NK-92 treated with Interleukin-12 subunit alpha and Interleukin-12 subunit beta, amount 100 ng/mL, for 24 hours (cell line): Measurements from ENCODE around the gene MEGF10.
"Not testable (repeated sequence)": the region's sequence is repeated elsewhere in the genome, so short reads cannot be mapped to it uniquely, and the experiment has no call there.

ENCODE experiments used
- DNase-seq: peaks from one replicate; lab custom pipeline; 2025; lab: John Stamatoyannopoulos, UW

Gene MEGF10

DNA sequence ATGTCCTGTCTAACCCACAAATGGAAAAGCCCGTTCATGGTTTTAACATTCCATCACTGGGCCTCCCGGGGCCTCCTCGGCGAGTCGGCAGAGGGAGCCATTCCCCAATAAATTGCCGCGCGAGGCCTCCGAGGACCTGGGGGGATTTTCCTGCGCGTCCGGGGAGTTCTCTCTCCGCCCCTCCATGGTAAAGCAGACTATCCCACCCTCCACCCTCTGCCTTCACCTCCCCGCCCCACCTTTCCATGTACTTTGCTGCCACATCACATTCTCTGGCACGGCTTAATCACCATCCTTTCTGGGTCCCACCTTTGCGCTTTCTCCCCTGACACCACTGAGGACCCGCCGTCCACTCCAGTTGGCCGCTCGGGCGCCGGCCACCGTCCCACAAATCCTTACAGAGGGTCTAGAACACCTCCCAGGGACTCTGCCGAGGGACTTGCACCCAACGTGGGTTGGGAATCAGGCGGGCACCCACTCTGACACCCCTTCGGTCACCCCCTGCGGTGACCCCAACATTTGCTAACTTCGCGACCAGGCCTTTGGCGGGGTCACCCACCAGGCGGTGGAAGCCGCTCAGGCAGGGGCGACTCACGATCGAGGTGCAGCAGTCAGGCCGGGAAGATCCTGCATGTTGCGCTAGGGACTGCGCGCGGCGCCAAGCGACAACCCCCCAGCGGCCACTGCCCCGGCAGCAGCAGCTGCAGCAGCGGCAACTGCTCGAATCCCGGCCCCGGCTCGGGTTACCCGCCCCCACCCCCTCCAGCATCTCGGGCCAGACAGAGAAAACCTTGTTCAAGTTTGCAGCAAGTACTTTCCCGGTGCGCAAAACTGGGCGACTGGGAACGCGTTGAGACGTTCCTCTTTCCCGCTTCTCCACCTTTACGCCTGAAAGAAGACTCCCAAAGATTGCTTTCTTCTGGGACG lies at the start of gene MEGF10:
Gene MEGF10, plus strand, starts transcription at position 778 of the 927 bp plus-strand sequence. CDS start 40,513 bp downstream, outside the sequence.
- no peak for DNase-seq

DNA sequence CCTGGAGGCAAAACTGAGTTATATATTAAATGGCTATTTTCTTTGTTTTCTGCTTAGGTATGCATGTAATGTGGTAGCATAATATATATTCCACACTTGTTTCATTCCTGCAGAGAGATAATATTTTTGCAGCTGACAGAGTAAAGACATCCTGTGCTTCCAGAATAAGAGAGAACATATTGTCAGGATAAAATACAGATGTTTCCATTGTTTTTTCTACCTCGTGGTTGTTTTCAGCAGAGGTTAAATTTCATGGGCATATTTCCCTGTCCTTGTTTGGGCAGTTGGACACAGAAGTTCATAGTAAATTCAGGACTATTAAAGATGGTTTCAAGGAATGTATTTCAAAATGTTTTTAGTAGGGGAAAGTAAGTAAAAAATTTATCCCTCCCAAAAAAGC lies 47.6 kb upstream of the MEGF10 start:
- no peak for DNase-seq

DNA sequence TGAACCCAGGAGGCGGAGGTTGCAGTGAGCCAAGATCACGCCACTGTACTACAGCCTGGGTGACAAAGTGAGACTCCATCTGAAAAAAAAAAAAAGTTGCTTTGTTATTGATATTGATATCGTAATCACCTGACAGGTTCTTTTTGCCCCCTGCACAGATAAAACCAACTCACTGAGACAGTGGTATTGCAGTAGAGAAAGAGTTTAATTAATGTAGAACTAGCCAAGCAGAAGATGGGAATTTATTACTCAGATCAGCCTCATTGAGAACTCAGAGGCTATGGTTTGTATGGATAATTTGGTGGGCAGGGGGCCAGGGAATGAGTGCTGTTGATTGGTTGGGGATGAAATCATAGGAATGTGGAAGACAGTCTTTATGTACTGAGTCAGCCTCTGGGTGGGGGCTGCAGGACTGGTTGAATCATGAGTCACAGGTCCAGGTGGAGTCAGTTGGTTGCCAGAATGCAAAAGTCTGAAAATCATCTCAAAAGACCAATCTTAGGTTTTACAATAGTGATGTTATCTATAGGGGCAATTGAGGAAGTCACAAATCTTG lies 35.8 kb upstream of the MEGF10 start:
- DNase-seq, result no peak

DNA sequence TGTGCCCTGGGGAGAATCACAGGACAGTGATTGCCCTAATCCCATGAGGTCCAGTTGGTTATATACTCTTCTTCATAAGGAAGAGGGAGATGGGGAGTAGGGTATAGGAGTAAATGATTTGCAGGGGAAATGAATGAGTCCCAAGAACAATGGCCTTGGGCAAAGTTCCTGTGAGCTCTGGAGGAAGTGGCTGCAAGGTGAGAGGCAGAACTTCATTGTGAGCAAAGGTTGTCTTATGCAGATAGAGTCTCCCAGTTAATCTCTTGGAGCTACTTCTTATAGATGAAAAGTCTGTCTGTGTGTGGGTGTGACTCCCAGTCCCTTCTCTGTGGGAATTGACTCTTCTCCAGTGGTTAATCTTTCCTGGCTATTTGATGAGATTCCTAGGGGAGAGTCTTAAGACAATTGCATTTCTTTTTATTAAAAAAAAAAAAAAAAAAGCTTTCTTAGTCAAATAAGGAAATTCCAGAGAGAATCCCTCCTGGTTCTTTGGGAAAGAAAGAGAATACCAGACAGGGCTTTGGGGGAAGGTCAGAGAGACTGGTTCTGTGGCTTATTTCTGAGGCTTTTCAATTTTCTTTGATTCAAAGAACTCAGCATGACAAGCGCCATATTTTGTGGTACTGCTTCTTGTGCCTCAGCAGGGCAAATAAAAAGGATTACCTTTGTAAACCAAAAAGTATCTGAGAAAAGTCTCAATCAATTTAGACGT lies 33.6 kb upstream of the MEGF10 start:
- DNase-seq, result no peak

DNA sequence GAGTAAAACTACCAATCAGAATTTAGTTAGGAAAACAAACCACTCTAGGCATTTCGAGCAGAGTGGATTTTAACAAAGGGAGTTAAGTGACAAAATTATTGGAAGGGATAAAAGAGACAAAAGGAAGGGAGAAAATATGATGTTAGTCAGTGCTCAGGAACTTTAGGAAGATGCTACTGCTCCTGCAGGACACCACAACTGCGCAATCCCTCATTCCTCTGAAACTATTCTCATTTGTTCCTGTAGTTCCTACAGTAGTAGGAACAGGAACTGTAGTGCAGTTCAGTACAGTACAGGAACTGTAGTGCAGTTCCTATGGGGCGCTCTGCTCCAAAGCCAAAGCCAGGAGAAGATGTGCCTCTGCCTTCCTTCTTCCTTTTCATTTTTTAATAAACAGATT lies 29.9 kb upstream of the MEGF10 start:
- DNase-seq, result no peak

DNA sequence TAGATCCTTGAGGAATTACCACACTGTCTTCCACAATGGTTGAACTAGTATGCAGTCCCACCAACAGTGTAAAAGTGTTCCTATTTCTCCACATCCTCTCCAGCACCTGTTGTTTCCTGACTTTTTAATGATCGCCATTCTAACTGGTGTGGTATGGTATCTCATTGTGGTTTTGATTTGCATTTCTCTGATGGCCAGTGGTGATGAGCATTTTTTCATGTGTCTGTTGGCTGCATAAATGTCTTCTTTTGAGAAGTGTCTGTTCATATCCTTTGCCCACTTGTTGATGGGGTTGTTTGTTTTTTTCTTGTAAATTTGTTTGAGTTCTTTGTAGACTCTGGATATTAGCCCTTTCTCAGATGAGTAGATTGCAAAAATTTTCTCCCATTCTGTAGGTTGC lies 25.1 kb upstream of the MEGF10 start:
- DNase-seq, result not testable (repeated sequence)

DNA sequence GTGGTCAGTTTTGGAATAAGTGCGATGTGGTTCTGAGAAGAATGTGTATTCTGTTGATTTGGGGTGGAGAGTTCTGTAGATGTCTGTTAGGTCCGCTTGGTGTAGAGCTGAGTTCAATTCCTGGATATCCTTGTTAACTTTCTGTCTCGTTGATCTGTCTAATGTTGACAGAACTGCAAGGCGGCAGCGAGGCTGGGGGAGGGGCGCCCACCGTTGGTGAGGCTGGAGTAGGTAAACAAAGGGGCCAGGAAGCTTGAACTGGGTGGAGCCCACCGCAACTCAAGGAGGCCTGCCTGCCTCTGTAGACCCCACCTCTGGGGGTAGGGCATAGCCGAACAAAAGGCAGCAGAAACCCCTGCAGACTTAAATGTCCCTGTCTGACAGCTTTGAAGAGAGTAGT lies 22.3 kb upstream of the MEGF10 start:
- DNase-seq, result not testable (repeated sequence)

DNA sequence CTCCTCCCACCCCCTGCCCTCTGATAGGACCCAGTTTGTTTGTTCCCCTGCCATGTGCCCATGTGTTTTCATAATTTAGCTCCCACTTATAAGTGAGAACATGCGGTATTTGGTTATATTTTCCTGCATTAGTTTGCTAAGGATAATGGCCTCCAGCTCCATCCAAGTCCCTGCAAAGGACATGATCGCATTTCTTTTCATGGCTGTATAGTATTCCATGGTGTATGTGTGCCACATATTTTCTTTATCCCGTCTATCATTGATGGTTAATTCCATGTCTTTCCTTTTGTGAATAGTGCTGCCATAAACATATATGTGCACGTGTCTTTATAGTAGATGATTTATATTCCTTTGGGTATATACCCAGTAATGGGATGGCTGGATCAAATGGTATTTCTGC lies 19.9 kb upstream of the MEGF10 start:
- not testable (repeated sequence) for DNase-seq

DNA sequence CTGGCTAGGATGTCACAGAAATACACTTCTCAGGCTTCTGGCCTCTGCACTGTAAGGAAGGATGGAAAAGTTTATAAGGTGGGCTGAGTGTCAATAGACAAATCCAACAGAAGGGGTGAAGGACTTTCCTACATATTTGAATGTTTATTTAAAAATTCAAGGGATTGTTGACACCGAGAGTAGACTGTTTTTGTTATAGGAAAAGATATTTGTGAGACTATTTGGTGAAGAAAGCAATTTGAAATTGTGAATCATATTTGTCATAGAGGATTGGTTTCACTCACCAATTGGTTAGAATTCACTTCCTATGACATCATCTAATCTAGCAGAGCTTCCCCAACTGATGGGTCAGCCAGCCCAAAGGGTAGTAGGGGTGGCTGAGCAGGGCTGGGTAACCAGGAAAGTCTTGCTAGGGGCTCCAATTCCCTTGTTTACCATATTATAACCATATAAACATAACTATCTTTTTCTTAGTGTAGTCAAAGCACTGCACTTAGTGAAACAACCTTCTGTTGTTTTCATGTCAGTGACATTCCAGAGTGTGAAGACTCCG lies 14.9 kb upstream of the MEGF10 start:
- no peak for DNase-seq

DNA sequence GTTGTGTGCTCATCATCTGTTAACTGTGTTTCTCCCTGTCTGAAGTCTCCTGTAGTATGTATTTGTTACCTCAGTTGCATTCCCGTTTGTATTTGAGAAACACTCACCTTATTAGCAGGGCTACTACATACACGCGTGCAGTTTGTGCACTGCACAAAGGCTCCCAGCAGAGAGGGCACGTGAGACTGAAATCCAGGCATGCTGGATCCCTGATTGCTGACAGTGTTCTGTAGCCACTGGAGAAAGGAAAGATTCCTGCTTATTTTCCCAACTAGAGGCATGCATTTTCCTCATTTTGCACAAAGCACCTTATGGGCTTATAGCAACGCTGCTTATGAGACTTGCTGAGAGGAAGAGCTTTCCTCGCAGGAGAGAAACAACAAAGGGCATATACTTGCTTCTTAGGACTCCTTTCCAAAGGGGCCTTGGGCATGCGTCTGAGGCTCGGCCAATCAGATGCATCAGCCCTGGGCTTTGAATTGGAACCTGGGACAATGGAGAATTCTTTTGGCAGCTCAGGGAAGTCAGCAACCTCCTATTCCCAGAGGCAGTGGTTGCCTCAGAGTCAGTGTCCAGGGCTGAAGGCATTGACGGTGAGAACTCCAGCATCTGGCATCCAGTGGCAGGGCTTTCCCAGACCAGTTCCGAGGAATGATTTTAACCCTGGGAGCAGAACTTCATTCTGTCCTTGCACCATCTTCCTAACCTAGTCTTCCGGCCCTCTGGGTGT lies 9.9 kb upstream of the MEGF10 start:
- DNase-seq, result no peak

DNA sequence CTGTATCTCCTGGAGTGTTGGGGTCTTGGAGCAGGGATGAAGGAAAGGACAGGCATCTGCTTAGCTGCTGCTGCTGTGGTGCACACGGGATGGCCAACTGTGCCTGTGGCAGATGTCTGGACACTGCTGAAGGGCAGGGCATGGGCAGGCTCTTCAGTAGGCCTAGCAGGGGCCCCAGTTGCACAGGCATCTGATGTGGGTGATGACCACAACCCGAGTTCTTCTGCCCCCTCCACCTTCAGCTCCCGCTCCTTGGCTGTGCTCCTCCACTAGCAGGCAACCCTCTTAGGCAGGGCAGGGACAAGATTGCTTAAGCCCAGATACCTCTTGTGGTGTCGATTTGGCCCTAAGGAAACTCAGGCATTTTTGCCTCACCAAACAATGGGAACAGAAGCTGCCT lies 9.0 kb upstream of the MEGF10 start:
- DNase-seq, result no peak

DNA sequence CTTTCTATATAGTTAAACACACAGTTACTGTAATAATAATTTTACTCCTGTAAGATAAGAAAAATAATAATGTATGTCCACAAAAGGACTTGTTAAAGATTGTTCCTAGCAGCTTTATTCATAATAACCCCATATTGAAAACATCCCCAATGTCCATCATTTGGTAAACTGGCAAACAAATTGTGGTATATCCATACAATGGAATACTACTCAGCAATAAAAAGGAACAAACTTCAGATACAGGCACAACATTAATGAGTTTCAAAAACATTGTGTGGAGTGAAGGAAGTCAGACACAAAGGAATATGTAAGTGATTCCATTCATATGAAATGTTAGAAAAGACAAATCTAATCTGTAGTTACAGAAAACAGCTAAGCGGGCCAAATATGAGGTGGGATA lies 1.9 kb upstream of the MEGF10 start:
- no peak for DNase-seq

DNA sequence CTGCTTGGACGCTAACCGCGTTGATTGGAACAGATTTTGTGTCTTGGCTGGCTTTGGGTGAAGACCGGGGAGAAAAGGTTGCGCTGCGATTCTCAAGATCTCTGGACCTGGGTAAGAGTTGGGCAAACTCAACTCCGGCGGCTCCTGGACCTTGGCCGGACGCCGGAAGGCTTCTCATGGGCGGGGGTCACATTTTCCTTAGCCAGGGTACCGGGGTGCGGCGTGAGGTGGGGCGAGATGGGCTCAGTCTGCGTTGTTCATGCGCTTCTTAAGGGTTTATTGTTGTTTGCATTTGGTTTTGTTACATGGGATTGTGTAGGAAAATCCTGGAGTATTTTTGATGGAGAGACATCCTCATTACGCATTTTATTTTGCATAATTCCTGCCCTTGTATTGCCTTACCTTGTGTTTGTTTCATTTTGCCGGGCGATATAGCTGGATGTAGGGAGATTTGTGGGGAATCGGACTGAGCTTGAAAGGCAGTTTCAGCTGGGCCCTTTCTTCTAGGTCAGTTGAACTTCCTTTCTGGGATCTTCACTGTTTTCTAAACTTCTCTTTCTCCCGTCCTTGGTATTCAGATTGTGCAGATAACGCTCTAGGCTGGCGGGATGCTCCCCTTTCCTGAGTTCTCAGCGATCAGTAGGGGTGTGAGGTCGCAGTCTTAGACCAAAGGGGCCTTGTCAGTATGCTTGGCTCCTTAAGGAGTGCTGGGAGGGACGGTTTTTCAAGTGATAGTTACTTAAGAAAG lies 524 bp downstream of the MEGF10 start:
- no peak for DNase-seq

DNA sequence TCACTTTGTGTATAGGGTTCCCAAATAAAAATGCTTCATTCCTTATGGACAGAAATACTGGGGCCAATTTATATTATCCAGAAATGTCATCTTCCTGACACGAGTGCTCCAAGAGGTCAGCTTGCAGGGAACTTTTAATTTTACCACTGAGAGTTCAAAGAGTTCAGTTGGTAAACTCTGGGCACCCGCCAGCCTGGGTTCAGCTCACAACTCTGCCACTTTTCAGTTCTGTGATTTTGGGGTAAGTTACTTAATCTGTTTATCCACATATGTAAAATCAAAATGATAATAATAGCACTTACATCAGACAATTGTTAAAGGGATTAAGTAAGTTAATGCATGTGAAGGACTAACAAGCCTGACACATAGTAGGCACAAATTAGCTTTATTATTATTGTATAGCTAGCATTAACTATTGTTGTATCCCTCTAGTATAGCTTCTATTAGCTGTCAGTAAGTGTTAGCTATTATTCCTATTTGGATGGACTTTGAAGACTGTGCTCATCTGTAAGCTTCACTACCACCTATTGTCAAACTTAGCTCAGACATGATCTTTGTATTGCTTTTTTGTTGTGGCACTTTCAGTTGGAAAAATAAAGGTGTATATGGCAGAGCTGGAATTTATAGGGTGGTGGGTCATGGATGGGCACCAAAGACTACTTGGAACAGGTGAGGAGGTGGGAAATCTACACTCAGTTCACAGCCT lies 1.6 kb downstream of the MEGF10 start:
- no peak for DNase-seq

DNA sequence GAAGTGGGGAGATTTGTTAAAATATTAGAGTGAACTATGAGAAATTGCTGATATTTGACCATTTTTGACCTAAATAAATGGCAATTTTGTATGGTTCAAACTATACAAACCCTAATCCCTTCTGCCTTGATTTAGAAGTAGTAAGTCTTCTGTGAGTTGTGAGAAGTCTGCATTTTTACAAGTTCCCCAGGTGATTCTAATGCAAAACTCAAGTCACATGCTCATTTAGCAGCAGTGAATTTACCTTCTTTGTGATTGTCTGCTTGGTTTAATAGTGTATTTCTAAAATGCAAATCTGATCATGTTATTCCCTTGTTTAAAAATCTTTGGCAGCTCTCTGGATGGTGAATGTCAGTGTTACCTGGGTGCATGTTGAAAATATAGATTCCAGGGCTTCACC lies 2.8 kb downstream of the MEGF10 start:
- no peak for DNase-seq

DNA sequence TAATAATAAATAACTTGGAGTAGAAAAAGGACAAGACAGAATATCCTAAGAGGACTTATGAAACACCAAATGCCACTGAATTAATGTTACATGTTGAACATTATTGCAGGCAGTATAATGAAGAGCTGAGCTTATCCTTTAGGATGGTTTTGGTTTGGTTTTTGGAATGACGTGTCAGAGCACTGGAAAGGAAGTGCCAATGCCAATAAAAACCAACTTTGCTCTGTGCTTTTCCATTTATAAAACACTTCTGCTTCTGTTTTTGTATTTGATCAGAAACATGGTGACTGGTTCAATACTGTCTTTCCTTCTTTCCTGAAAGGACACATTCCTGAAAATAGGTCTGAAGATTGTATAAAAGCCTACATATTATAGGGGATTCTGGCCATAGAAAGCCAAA lies 4.2 kb downstream of the MEGF10 start:
- no peak for DNase-seq

DNA sequence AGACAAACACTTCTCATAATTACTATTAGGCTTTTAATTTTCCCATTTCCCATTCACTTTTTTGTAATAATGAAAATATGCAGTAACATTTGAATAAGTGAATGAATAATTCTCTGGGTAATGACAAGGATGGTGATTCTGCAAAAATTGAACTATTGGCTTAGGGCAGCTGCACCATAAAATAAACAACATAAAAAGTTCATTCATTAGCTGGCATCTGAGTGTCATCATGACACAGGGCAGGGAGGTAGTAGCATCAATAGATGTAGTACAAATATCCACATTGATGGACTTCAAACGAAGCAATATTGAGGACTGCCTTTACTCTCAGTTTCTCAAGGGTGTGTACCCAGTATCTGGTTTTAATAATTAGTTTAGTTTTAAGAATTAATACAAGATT lies 4.9 kb downstream of the MEGF10 start:
- no peak for DNase-seq

DNA sequence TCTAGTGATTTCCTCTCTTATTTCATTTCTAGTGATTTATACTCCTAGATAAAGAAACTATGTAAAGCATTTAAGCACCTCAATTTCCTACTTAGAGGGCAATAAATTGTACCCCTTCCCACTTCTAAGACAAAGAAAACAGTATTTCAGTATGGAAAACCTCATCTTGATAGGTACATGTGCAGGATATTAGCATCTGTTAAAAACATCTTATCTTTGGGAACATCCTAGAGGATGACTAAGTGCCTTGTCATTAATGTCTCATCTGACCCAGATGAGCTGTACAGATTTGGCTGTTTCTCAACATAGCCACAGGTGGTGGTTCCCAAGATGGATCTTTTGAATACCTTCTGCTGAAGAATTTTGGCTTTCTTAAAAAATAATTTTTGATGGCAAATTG lies 5.7 kb downstream of the MEGF10 start:
- DNase-seq, result no peak

DNA sequence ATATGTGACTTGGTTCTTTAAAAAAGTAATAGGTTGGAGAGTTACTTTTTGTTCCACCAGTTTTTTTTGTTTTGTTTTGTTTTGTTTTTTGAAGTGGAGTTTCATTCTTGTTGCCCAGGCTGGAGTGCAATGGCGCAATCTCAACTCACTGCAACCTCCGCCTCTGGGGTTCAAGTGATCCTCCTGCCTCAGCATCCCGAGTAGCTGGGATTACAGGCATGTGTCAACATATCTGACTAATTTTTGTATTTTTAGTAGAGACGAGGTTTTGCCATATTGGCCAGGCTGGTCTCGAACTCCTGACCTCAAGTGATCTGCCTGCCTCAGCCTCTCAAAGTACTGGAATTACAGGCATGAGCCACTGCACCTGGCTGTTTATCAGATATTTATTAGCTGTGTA lies 6.3 kb downstream of the MEGF10 start:
- not testable (repeated sequence) for DNase-seq

DNA sequence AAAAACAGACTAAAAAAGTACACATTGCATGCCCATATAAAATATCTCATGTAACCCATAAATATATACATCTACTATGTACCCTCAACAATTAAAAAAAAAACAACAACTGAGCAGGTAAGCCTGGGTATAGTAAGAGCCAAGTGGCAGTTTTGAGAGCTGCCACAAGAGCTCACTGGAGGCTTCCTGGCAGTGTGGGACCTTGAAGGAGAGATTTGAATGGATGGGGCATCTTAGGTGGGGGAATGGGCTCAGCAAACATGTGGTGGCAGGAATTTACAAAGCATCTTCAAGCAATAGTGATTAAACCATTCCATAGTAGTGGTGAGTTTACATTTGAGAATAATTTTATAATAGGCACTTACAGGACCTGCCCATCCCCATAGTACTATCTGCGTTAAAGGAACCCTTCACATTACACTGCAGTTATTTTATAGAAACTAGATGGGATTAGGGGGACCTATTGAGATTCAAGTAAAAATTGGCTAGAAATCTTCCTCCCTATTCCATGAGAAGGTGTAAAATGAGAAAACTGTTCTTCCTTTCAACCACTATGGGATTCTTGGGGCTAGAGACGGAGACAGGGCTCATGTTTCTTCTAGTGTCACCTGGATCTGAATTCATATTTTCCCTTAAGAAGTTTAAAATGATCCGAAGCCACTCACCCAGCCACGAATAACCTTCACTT lies 6.9 kb downstream of the MEGF10 start:
- DNase-seq, result no peak
